H1 (cell line): ENCODE data around the gene MAST1. TPM values are rescaled to one million over a fixed set of nuclear protein-coding genes. Genes with fewer than 3 reads are reported as not detected.

ENCODE experiments used
- ASH2L ChIP-seq: fragments of 200-600, 300-600 bp; sonication (generic); IDR thresholded peaks from one replicate; pipeline ENCODE4 v1.7.1; 2017; ENCODE audit warnings: low read length
- CREB1 ChIP-seq: IDR thresholded peaks from 2 replicates; pipeline ENCODE4 v1.6.1; 2012; ENCODE audit warnings: inconsistent platforms
- EZH2 ChIP-seq: fragments of 200-600 bp; sonication (generic); IDR thresholded peaks from 2 replicates; pipeline ENCODE4 v1.7.1; 2012; ENCODE audit warnings: low read depth, mild to moderate bottlenecking, moderate library complexity, low read length, inconsistent platforms; ENCODE audit not compliant: severe bottlenecking
- GABPA ChIP-seq: IDR thresholded peaks from 2 replicates; pipeline ENCODE4 v1.6.1; 2011; ENCODE audit warnings: mild to moderate bottlenecking, low read length, moderate library complexity, borderline replicate concordance; ENCODE audit not compliant: insufficient read depth
- HDAC2 ChIP-seq, 2 experiments: fragments of 300-600 bp in 1 of 2; sonication (generic) in 1 of 2; IDR thresholded peaks; 2 replicates each; pipeline ENCODE4 v1.6.1; 2011 to 2012; ENCODE audit warnings: low read depth in 2 of 2, low read length in 2 of 2, mild to moderate bottlenecking in 2 of 2, moderate library complexity in 2 of 2, borderline replicate concordance in 1 of 2, inconsistent platforms in 1 of 2
- JUN ChIP-seq: IDR thresholded peaks from 2 replicates; pipeline ENCODE4 v1.6.1; 2011; ENCODE audit warnings: low read depth, mild to moderate bottlenecking, improper control_type of control experiment, low read length
- PHF8 ChIP-seq: fragments of 200-600 bp; sonication (generic); conservative IDR thresholded peaks from 2 replicates; pipeline ENCODE4 v1.7.1; 2012; ENCODE audit warnings: low read depth, mild to moderate bottlenecking, inconsistent platforms, low read length, moderate library complexity
- RAD21 ChIP-seq, 2 experiments: IDR thresholded peaks in 1 of 2; conservative IDR thresholded peaks in 1 of 2; 2 replicates each; pipeline ENCODE4 v1.6.1; 2011; ENCODE audit warnings: low read depth in 2 of 2, low read length in 2 of 2, improper control_type of control experiment in 1 of 2, inconsistent platforms in 1 of 2, mild to moderate bottlenecking in 1 of 2, moderate library complexity in 1 of 2
- RBBP5 ChIP-seq: IDR thresholded peaks from 2 replicates; pipeline ENCODE4 v1.7.1; 2012; ENCODE audit warnings: low read depth, mild to moderate bottlenecking, inconsistent platforms, low read length, moderate library complexity, borderline replicate concordance
- RNF2 ChIP-seq: fragments of 200-900, 300-1000 bp; sonication (generic); IDR thresholded peaks from 2 replicates; pipeline ENCODE4 v1.7.1; 2016; ENCODE audit warnings: borderline replicate concordance, low read depth, mild to moderate bottlenecking, antibody characterized with exemption, low read length; ENCODE audit not compliant: poor library complexity, severe bottlenecking; ENCODE audit errors: missing control alignments
- RXRA ChIP-seq: IDR thresholded peaks from 2 replicates; pipeline ENCODE4 v1.6.1; 2011; ENCODE audit warnings: low read depth, mild to moderate bottlenecking, low read length, moderate library complexity; ENCODE audit not compliant: insufficient read depth
- TBP ChIP-seq: IDR thresholded peaks from 2 replicates; pipeline ENCODE4 v1.6.1; 2011; ENCODE audit warnings: low read depth, low read length, improper control_type of control experiment
- TCF12 ChIP-seq: IDR thresholded peaks from 2 replicates; pipeline ENCODE4 v1.6.1; 2011; ENCODE audit warnings: low read depth, mild to moderate bottlenecking, low read length
- polyA plus RNA-seq, 7 experiments: library from polyadenylated mRNA; depleted of rRNA in 3 of 7; stranded (reverse) in 5 of 7; unstranded in 2 of 7; fragments of >200 nt in 5 of 7; fragments of 200-250 nt in 2 of 7; gene quantifications; 1 replicate in 5 of 7; 2 replicates in 1 of 7; 4 replicates in 1 of 7; pipeline versions ENCODE4 v1.2.1 to v1.2.3, GENCODE V29; 2011 to 2013; ENCODE audit warnings: missing spikeins in 2 of 7, mixed read lengths in 2 of 7
- total RNA-seq: library from RNA; stranded (reverse); fragmentation: NEBNext Ultra II Directional; extraction: Animal tissue kit (Norgen Biotek cat#: 25700); gene quantifications from 2 replicates; pipeline ENCODE4 v1.2.1, GENCODE V29; 2021

The MAST1 gene
- total and polyA plus RNA-seq, 2 of the 8 experiments (the other 6 are each of a cell fraction or from before 2014, with no cell fraction given), result 15.6 to 28.3 TPM

DNA sequence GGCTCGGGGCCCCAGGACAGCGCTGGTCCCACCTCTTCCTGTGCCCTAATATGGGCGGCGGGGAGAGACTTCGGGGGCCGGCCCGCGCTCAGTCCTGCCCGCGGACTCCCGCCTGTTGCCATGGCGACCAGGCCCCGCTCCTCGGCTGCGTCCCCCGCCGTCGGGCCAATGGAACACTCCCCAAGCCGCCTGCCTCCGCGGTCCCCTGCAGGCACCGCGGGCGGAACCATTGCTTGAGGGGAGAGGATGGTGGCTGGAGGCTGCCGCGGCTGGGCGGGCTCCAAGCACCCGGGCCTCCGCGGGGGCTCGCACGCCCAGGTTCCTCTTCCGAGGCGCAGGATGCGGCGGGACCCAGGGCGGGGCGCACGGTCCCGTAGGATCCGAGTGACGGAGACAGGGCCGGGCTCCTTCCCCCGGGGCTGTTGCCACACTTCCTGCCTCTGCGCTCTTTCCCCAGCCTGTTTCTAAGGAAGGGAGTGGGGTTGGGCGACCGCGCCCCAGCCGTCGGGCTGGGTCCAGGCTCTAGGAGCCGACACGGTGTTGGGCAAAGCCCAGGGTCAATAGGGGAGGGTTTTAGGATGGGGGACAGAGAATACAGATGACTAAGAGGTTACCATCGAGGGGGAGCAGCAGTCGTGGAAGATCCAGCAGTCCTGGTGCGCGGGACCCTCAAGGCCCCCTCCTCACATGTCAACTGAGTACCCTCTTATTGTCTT, 48.3 kb upstream of the MAST1 start (continued):
- TF ChIP-seq PHF8 (0 out of 2 replicates have a peak, but pooled peaks have one; percentile 28), RNF2 (no peak), RXRA (no peak), ASH2L (peak; percentile 35), TCF12 (0 out of 2 replicates have a peak, but pooled peaks have one; percentile 16), HDAC2 (IDR thresholded peaks at IDR 0.05; ENCODE audit: borderline replicate concordance in 1 of 2, low read depth in 2 of 2, low read length in 2 of 2) (no peak), TBP (no peak), CREB1 (peak; percentile 21; the same call in 1 of the 2 replicates), JUN (no peak), RBBP5 (no peak), EZH2 (no peak), GABPA (0 out of 2 replicates have a peak, but pooled peaks have one; percentile 30), RAD21 (IDR thresholded peaks at IDR 0.05 in 1 of 2, conservative IDR thresholded peaks at IDR 0.05 in 1 of 2; ENCODE audit: low read depth in 2 of 2, low read length in 2 of 2) (no peak)
